ENCODE results near the gene MYL12B.

MYL12B gene

DNA sequence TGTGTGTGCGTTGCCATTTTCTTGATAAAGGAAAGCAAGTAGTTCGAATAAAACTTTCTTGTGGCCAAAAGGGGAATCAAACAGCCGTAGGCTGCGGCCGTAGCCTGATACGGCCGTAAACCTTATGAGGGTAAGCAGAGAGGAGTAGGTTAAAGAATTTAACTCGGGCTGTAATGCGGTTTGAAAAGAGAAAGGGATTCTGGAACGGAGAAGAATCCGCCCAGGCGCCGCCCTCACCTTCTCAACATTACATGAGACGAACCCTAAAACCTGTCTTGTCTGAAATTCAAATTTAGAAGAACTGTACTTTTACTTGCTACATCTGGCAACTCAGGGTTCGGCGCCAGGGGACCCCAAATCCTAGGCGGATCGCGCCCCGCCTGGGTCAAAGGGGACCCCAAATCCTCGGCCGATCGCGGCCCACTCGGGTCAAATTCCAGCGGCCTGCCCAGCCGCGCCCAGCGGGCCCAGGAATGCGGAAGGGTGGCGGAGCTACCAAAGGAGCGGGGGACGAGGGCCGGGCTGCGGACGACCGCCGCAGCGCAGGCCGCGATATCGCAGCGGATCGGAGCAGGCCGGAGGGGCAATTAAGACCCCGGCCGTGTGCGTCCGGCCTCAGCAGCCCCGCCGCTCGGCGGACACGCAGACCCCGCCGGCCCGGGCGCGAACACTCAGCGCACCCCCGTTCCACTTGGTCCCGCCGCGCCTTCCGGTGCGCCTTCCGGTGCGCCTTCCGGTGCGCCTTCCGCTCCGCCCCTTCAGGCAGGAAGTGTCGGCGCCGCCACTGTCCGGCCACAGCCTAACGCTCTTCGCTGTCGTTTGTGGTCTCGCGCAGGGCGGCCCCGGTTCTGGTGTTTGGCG lies at the start of gene MYL12B:
Gene MYL12B (plus strand): TSS at position 761 of the 861 bp plus-strand sequence. CDS start 10,766 bp downstream, outside the sequence.
- H3K4me3 ChIP-seq (ENCODE audit: low read length) = peak within 1 kb of the TSS; percentile 66
- TF ChIP-seq, protein P1, sequence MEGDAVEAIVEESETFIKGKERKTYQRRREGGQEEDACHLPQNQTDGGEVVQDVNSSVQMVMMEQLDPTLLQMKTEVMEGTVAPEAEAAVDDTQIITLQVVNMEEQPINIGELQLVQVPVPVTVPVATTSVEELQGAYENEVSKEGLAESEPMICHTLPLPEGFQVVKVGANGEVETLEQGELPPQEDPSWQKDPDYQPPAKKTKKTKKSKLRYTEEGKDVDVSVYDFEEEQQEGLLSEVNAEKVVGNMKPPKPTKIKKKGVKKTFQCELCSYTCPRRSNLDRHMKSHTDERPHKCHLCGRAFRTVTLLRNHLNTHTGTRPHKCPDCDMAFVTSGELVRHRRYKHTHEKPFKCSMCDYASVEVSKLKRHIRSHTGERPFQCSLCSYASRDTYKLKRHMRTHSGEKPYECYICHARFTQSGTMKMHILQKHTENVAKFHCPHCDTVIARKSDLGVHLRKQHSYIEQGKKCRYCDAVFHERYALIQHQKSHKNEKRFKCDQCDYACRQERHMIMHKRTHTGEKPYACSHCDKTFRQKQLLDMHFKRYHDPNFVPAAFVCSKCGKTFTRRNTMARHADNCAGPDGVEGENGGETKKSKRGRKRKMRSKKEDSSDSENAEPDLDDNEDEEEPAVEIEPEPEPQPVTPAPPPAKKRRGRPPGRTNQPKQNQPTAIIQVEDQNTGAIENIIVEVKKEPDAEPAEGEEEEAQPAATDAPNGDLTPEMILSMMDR (IDR thresholded peaks at IDR 0.05; ENCODE audit: insufficient read depth, low read depth, low read length, missing control alignments) = no peak
- peak; percentile 83 for DNase-seq (ENCODE audit: low read depth)

DNA sequence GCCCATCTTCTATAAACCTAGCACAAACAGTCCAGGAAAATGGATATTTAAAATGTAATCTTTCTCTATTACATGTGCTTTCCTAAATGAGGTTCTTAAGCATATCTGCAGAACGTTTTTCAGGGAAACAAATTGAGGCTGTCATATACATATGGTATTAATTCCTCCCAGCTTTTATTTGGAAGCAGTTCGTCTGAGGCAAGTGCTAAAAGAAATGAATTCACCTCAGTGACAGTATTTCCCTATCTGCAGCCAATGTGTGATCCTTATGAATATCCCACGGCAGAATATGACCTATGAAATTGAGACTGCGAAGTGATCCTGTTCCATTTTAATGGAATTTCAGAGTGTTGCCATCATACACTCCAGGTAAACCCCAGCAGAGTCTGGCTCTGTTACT lies 49.3 kb upstream of the MYL12B start:
- TF ChIP-seq, protein P1 (IDR thresholded peaks at IDR 0.05; ENCODE audit: insufficient read depth, low read depth, low read length, missing control alignments) = no peak
- DNase-seq (ENCODE audit: low read depth) = no peak
- H3K4me3 ChIP-seq (ENCODE audit: low read length) = no peak overlapping the region

DNA sequence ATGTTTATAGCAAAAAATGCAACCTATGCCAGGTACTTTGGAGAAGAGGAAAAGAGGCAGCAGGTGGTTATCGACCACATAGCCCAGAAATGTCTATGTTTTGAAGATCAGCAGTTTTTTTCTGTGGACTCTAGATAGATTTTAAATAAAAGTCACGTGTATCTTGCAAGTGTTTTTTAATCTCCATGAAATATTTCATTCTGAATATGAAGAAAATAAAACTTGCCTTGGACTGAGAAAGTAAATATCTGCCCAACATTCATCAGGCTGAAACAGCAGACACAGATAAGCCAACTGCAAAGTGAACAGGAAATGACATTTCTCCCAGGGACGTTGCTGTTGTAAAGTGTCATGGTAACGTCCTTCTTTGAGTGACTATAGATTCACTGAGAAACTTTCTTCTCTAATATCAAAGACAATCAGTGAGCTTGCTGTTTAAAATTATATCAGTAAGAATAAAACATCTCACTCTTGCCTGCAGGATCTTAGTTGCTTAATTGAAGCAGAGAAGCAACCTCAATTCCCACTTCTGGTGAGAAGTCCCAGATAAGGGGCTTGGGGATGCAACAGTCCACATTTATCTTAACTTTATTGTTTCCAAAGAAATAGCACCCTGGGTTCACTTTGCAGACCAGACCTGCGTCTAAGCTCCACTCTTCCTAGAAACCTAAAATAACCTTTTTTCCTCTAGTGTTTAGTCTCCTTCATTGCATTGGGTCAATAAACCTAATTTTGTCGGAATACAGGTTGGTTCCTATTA lies 48.5 kb upstream of the MYL12B start:
- TF ChIP-seq, protein P1 (IDR thresholded peaks at IDR 0.05; ENCODE audit: insufficient read depth, low read depth, low read length, missing control alignments) = no peak
- no peak overlapping the region for H3K4me3 ChIP-seq (ENCODE audit: low read length)
- no peak for DNase-seq (ENCODE audit: low read depth)

DNA sequence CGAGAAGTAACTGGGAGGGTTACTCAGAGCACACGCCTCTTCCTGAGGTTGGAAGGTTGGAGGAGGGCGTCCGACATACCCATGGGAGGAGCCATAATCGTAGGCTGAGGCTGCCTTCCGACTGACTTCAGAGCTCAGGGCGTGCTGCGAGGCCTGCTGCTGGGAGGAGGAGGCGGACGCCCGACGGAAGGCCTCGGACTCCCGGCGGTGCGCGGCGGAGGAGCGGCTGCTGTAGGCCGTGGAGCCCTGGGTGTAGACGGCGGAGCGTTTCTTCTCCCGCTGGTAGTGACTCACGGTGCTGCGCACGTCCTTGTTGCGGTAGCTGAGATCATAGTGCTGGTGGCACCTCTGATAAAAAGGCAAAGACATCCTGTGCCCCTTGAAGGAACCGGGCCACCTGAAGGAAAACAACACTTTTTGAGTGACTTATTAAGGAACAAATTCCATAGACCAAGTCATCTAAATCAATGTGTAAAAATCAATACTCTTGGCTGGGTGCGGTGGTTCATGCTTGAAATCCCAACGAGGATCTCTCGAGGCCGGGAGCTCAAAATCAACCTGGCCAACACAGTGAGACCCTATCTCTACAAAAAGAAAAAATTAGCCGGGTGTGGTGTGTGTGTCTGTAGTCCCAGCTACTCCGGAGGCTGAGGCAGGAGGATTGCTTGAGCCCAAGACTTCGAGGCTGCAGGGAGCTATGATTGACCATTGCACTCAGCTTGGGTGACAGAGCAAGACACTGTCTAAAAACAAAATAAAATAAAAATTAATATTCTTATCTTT lies 46.9 kb upstream of the MYL12B start:
- DNase-seq (ENCODE audit: low read depth) = no peak
- TF ChIP-seq, protein P1 (IDR thresholded peaks at IDR 0.05; ENCODE audit: insufficient read depth, low read depth, low read length, missing control alignments) = no peak

DNA sequence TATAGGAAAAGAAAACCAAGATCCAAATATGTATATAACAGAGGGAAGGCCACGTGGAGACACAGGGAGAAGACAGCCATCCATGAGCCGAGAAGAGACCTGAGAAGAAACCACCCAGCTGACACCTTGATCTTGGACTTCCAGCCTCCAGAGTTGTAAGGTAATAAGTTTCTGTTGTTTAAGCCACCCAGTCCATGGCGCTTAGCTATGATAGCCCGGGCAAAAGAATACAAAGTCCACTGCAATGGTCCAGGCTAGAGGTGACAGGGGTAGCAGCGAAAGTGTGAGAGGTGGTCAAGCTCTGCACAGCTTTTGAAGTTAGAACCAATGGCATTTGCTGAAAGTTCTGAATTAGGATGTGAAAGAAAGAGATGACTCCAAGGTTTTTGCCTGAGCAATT lies 44.9 kb upstream of the MYL12B start:
- H3K4me3 ChIP-seq (ENCODE audit: low read length) = no peak overlapping the region
- no peak for DNase-seq (ENCODE audit: low read depth)
- TF ChIP-seq, protein P1 (IDR thresholded peaks at IDR 0.05; ENCODE audit: insufficient read depth, low read depth, low read length, missing control alignments) = no peak

More for the DNA sequence above, 46.9 kb upstream of the MYL12B start:
- no peak overlapping the region for H3K4me3 ChIP-seq (ENCODE audit: low read length)

DNA sequence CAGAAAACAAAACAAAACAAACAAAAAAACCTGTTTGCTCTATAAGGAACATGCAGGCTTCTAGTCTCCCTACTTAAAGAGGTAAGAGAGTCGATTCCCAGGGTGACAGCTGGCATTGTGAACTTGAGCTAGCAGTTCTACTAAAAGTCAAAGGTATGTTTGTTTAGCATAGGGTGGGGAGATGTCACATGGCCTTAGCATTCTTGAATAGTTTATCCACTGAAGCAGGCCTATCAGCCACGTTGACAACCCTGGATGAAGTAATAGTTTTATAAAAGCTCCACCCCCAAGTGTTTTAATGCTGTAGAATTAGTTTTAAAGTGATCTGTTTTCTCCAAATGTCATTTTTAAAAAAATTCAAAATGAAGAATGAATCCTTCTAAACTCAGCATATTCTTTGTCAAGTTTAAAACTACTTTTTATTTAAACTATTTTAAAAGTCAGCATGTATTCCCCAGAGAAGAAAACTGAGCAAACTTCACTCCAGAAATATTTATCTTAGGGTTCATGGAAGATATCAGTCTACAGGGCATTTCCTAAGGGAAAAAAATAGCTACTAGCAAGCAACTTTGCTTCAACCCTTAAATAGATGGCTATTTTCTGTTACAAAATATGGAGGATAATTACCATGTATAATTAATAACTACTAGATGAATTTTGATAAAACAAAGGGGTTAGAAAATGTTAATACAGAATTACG lies 43.8 kb upstream of the MYL12B start:
- peak; percentile 67 for DNase-seq (ENCODE audit: low read depth)
- no peak overlapping the region for H3K4me3 ChIP-seq (ENCODE audit: low read length)
- TF ChIP-seq, protein P1 (IDR thresholded peaks at IDR 0.05; ENCODE audit: insufficient read depth, low read depth, low read length, missing control alignments) = no peak

All from epithelial cell of esophagus (primary cell).